ENCODE data around the gene ZMYND8.

Gene ZMYND8

GRCh38 chr20:47173596-47174216 lies 182.8 kb downstream of the ZMYND8 start:
- no peak for DNase-seq (ENCODE audit: low spot score)

DNA sequence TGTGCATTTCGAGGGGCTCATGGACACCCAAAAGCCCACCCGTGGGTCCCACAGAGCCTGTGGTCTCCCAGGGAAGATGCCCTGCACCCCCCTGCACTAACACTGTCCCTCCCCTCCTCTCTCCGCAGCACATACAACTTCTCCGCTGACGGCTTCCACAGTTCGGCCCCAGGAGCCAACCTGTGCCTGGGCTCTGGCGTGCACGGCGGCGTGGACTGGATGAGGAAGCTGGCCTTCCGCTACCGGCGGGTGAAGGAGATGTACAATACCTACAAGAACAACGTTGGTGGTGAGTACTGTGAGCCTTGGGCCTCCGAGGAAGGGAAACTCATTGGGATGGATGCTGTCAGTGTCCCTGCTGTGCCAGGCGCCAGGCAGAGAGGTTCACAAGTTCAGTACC lies 183.9 kb downstream of the ZMYND8 start:
- DNase-seq (ENCODE audit: low spot score), result no peak

DNA sequence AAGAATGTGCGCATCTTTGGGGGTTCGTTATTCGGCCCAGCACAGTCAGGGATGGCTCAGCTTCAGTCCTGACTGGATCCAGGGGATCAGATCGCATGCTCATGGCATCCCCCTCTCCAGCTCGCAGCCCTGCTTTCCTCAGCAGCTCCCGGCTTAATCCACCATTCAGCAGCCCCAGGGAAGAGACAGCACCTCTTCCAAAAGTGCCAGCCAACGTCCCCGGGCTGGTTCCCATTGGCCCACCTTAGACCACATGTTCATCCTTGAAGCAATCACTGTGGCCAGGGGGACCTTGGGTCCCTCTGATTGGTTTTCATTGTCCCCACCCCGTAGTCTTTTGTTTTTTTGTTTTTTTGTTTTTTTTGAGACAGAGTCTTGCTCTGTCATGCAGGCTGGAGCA lies 188.7 kb downstream of the ZMYND8 start:
- DNase-seq (ENCODE audit: low spot score), result no peak

GRCh38 chr20:47165376-47165865 lies 191.1 kb downstream of the ZMYND8 start:
- DNase-seq (ENCODE audit: low spot score), result no peak

DNA sequence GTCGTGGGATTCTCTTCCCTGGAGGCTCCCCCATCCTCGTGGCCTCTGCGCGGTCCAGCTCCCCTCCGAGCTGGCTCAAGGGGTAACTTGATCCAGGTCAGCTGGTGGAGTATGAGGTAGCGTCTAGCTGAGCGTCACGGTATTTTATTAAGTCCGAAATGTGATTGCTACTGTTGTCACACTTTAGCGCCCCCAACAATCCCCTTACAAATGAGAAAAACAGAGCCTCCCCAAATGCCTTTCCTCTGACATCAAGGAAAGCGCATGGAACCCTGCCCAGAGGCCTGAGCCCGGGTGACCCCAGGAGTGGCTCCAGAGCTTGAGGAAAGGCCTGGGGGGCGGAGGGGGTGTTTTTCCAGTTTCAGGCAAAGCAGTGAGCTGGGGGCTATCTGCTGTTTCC lies 192.4 kb downstream of the ZMYND8 start:
- DNase-seq (ENCODE audit: low spot score), result no peak

DNA sequence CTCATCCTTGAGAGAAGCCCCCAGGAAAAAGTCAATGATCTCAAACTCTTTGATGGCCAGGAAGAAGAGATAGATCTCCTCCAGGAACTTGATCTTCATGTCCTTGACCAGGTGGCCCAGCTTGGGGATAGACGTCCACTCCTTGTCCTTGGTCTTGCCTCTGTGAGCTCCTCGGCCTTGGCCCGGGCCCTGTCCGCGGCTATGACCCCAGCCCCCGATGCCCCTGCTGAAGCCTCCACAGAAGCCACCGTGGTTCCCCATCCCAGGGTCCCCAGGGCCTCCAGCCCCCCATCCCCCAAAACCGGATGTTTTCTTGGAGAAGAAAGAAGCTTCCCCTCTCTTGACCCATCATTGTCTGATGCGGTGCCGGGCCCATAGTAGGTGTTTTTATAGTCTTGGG lies 195.1 kb downstream of the ZMYND8 start:
- DNase-seq (ENCODE audit: low spot score), result no peak

DNA sequence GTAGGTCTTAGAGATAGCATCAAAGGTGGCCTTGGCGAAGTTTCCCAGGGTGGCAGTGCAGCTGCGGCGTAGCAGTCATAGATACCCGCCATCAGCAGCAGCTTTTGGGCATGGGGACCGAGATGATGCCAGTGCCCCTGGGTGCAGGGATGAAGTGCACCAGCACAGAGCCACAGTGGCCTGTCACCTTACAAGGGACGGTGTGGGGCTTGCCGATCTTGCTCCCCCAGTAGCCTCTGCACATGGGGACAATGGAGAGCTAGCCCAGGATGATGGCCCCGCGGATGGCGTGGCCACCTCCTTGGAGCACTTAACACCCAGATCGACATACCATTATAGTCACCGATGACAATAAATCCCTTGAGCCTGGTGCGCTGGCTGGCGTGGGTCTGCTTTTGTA lies 195.5 kb downstream of the ZMYND8 start:
- DNase-seq (ENCODE audit: low spot score), result no peak

DNA sequence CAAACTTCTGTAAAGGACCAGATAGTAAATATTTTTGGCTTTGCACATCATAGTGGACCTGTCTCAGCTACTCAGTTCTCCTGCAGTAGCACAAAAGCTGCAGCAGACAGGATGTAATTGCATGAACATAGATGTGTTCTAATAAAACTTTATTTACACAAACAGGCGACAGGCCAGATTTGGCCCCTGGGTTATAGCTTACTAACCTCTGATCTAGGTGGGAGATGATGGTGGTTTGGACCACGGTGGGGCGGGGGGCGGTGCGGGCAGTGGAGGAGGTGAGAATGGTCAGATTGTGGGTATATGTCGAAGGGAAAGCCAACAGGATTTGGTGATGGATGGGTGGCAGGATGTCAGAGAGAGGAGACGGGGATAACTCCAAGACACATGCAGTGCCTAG lies 196.3 kb downstream of the ZMYND8 start:
- no peak for DNase-seq (ENCODE audit: low spot score)
